ENCODE results near the gene CEP41. TPM values are rescaled to one million over a fixed set of nuclear protein-coding genes. Genes with fewer than 3 reads are reported as not detected.
A peak's percentile ranks its signal among the peaks of the same experiment; 100 is the strongest.

CEP41 gene
- total and polyA plus RNA-seq, 2 of the 13 experiments (the other 11 are each of a cell fraction or from before 2014, with no cell fraction given) = 8.7 to 9.0 TPM

GRCh38 chr7:130486114-130486953 lies 45.5 kb upstream of the CEP41 start (continued):
- TF ChIP-seq ZNF792 (CRISPR knock-in tag; IDR thresholded peaks at IDR 0.05) = peak; percentile 86
- TF ChIP-seq PLRG1 (conservative IDR thresholded peaks at IDR 0.05) = no peak
- 0 out of 2 replicates have a peak, but pooled peaks have one; percentile 15 for TF ChIP-seq ZNF12 (CRISPR knock-in tag; IDR thresholded peaks at IDR 0.05)
- TF ChIP-seq FOXC1 (CRISPR knock-in tag; IDR thresholded peaks at IDR 0.05; ENCODE audit: borderline replicate concordance) = peak; percentile 86; the same call in 1 of the 2 replicates
- TF ChIP-seq ZMYM3 (CRISPR knock-in tag; IDR thresholded peaks at IDR 0.05) = 0 out of 2 replicates have a peak, but pooled peaks have one; percentile 29
- TF ChIP-seq YEATS4 (CRISPR knock-in tag; IDR thresholded peaks at IDR 0.05; ENCODE audit: borderline replicate concordance) = peak; percentile 61
- TF ChIP-seq ZNF354B (CRISPR knock-in tag; IDR thresholded peaks at IDR 0.05) = no peak
- TF ChIP-seq SOX13 (IDR thresholded peaks at IDR 0.05) = no peak
- peak in 1 of 2 experiments; percentile 39; a peak in 2 of 4 replicates for TF ChIP-seq SOX13 (CRISPR knock-in tag; conservative IDR thresholded peaks at IDR 0.05 in 1 of 2, IDR thresholded peaks at IDR 0.05 in 1 of 2)
- TF ChIP-seq GABPB1 (CRISPR knock-in tag; IDR thresholded peaks at IDR 0.05) = peak; percentile 76
- peak; percentile 25; the same call in 1 of the 2 replicates for TF ChIP-seq ZNF362 (CRISPR knock-in tag; IDR thresholded peaks at IDR 0.05; ENCODE audit: borderline replicate concordance)
- peak; percentile 42; the same call in 1 of the 2 replicates for TF ChIP-seq ELF3 (CRISPR knock-in tag; IDR thresholded peaks at IDR 0.05)
- no peak; the same call in 1 of the 2 replicates for TF ChIP-seq NFYC (CRISPR knock-in tag; IDR thresholded peaks at IDR 0.05)
- TF ChIP-seq PHF5A (CRISPR knock-in tag; IDR thresholded peaks at IDR 0.05; ENCODE audit: low read depth, unreplicated experiment) = no peak
- TF ChIP-seq ZNF616 (CRISPR knock-in tag; IDR thresholded peaks at IDR 0.05; ENCODE audit: low read depth) = no peak
- TF ChIP-seq ZIK1 (CRISPR knock-in tag; IDR thresholded peaks at IDR 0.05; ENCODE audit: borderline replicate concordance, low read depth) = 0 out of 2 replicates have a peak, but pooled peaks have one; percentile 23
- peak; percentile 51; the same call in 1 of the 2 replicates for TF ChIP-seq ZNF703 (CRISPR knock-in tag; IDR thresholded peaks at IDR 0.05; ENCODE audit: borderline replicate concordance)
- peak; percentile 19; the same call in 1 of the 2 replicates for TF ChIP-seq RXRA (CRISPR knock-in tag; IDR thresholded peaks at IDR 0.05)
- 0 out of 2 replicates have a peak, but pooled peaks have one; percentile 55 for TF ChIP-seq ZBTB3 (CRISPR knock-in tag; IDR thresholded peaks at IDR 0.05; ENCODE audit: borderline replicate concordance, low read depth)
- peak; percentile 60; the same call in 1 of the 2 replicates for TF ChIP-seq ZNF350 (CRISPR knock-in tag; IDR thresholded peaks at IDR 0.05; ENCODE audit: borderline replicate concordance, low read depth)
- TF ChIP-seq ZNF724P (CRISPR knock-in tag; IDR thresholded peaks at IDR 0.05; ENCODE audit: borderline replicate concordance) = peak; percentile 23; the same call in 1 of the 2 replicates
- peak; percentile 86 for TF ChIP-seq ZEB1 (IDR thresholded peaks at IDR 0.05; ENCODE audit: insufficient replicate concordance, low read depth)
- TF ChIP-seq NRL (CRISPR knock-in tag; IDR thresholded peaks at IDR 0.05; ENCODE audit: borderline replicate concordance) = peak; percentile 54
- peak; percentile 76; the same call in 1 of the 2 replicates for TF ChIP-seq NKX3-1 (CRISPR knock-in tag; IDR thresholded peaks at IDR 0.05)
- TF ChIP-seq ATF2 (CRISPR knock-in tag; IDR thresholded peaks at IDR 0.05) = peak; percentile 78; the same call in 1 of the 2 replicates
- peak; percentile 20; the same call in 1 of the 2 replicates for TF ChIP-seq HDAC1 (CRISPR knock-in tag; IDR thresholded peaks at IDR 0.05)
- peak; percentile 61; the same call in 1 of the 2 replicates for TF ChIP-seq MXD3 (CRISPR knock-in tag; IDR thresholded peaks at IDR 0.05)
- peak; percentile 67 for TF ChIP-seq GATAD2A (CRISPR knock-in tag; IDR thresholded peaks at IDR 0.05)

Data from HepG2 (cell line).